ENCODE data around the gene COL21A1.

COL21A1 gene

DNA sequence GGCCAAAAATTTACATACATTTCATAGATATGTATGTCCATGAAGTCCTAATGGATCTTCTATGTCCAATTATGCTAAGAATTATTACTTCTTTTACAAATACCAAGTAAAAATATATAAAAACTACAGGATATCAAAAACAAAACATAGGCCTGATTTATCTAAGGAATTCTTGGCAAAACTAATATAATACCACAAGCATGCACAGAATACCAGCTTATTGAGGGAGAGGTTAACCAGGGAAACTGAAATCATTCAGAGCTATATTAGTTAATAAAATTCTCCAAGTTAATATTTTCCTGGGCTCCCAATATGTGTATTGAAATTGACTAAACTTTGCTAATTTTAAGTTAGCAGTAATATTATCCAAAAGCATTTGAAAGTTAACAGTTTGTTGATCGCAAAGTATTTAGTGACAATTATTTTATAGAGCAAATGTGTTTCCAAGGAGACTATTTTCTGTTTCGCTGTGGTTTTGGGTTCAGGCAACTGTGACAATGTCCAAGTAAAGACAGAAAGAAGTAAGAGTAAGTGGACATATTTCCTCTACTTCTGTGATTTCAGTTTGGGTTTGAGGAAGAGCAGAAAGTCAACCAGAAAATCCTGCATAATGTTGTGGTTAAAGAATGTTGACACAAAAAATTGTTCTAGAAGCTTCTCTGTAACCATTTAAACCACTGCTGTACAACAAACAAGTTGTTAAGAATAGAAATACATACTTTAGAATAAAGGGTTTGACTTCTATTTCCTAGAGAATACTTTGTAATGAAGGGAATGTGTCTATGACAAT is 167.4 kb downstream of the COL21A1 start (continued):
- TF ChIP-seq ZNF423 (tag by site-specific recombination; IDR thresholded peaks at IDR 0.05): no peak
- TF ChIP-seq ZNF488 (tag by site-specific recombination; IDR thresholded peaks at IDR 0.05): no peak
- no peak for TF ChIP-seq ZNF112 (tag by site-specific recombination; IDR thresholded peaks at IDR 0.05)
- TF ChIP-seq HIC1 (tag by site-specific recombination; IDR thresholded peaks at IDR 0.05): no peak

GRCh38 chr6:56076033-56076432 is 171.3 kb downstream of the COL21A1 start:
- Histone ChIP-seq H3K9me3 (ENCODE audit: control insufficient read depth, insufficient read depth, low read depth, low read length) (no peaks in the 10 kb centered on the region; the same call in 1 of the 2 replicates), H3K4me1 (ENCODE audit: control insufficient read depth, insufficient read depth, low read length) (no peaks in the 10 kb centered on the region), H3K36me3 (ENCODE audit: control insufficient read depth in 2 of 2, insufficient read depth in 1 of 2, low read length in 2 of 2) (no peaks in the 10 kb centered on the region), H3K4me3 (ENCODE audit: low read depth, low read length) (no peak overlapping the region), H3K27ac (ENCODE audit: extremely low read depth, low read depth, low read length) (no peak overlapping the region)
- TF ChIP-seq ZNF654 (tag by site-specific recombination; IDR thresholded peaks at IDR 0.05; ENCODE audit: low read depth) (no peak), SETDB1 (IDR thresholded peaks at IDR 0.05; ENCODE audit: insufficient read length, low read length) (no peak), ZBTB10 (tag by site-specific recombination; IDR thresholded peaks at IDR 0.05) (no peak), ZNF785 (tag by site-specific recombination; IDR thresholded peaks at IDR 0.05) (no peak), ZNF23 (tag by site-specific recombination; IDR thresholded peaks at IDR 0.05; ENCODE audit: borderline replicate concordance) (no peak), ZNF324 (tag by site-specific recombination; IDR thresholded peaks at IDR 0.05) (no peak), ZNF16 (tag by site-specific recombination; IDR thresholded peaks at IDR 0.05; ENCODE audit: low read depth) (no peak), ZNF404 (tag by site-specific recombination; IDR thresholded peaks at IDR 0.05) (no peak), MEIS1 (CRISPR knock-in tag; IDR thresholded peaks at IDR 0.05; ENCODE audit: borderline replicate concordance) (no peak), ZFP37 (tag by site-specific recombination; IDR thresholded peaks at IDR 0.05) (no peak), ZNF132 (tag by site-specific recombination; IDR thresholded peaks at IDR 0.05; ENCODE audit: borderline replicate concordance) (no peak), ZBTB17 (tag by site-specific recombination; IDR thresholded peaks at IDR 0.05) (no peak), FEZF1 (tag by site-specific recombination; IDR thresholded peaks at IDR 0.05) (no peak), ZBTB20 (tag by site-specific recombination; IDR thresholded peaks at IDR 0.05) (no peak), ZNF398 (tag by site-specific recombination; IDR thresholded peaks at IDR 0.05) (no peak)
- ChIA-PET CTCF (no interaction called here), POLR2A (interaction anchor here (1.2 kb wide), 1 partner anchor 12 kb away, joined by 3 read pairs; no protein-coding TSS in a partner anchor)

Data from HEK293 (cell line).